IPS-15b (cell line): Measurements from ENCODE around the gene AIFM3.

ENCODE experiments used
- H3K27me3 ChIP-seq: one replicate; pipeline ENCODE4 v1.6.1; 2013; ENCODE audit warnings: low read length; ENCODE audit not compliant: control insufficient read depth, insufficient read depth
- H3K36me3 ChIP-seq: one replicate; pipeline ENCODE4 v1.6.1; 2013; ENCODE audit warnings: low read length; ENCODE audit not compliant: control insufficient read depth, insufficient read depth
- H3K4me1 ChIP-seq: one replicate; pipeline ENCODE4 v1.6.1; 2013; ENCODE audit warnings: mild to moderate bottlenecking, low read length; ENCODE audit not compliant: control insufficient read depth, insufficient read depth
- H3K4me3 ChIP-seq: one replicate; pipeline ENCODE4 v1.5.1; 2013; ENCODE audit warnings: low read depth, low read length
- H3K9ac ChIP-seq: one replicate; pipeline ENCODE4 v1.6.1; 2013; ENCODE audit warnings: low read depth, mild to moderate bottlenecking, low read length
- H3K9me3 ChIP-seq: one replicate; pipeline ENCODE4 v1.6.1; 2013; ENCODE audit warnings: mild to moderate bottlenecking, low read length; ENCODE audit not compliant: control insufficient read depth, insufficient read depth

AIFM3 gene

GRCh38 chr22:20980938-20981722 lies 14.1 kb downstream of the AIFM3 start:
- Histone ChIP-seq H3K9ac (peak overlapping the region; percentile 89), H3K4me3 (peak overlapping the region; percentile 69), H3K27me3 (peaks cover 49% of the 10 kb centered on the region), H3K36me3 (no peaks in the 10 kb centered on the region), H3K4me1 (peaks cover 17% of the 10 kb centered on the region), H3K9me3 (no peaks in the 10 kb centered on the region)

GRCh38 chr22:20981787-20982562 lies 14.9 kb downstream of the AIFM3 start, which contains the start of gene LZTR1:
TSS of gene LZTR1 (plus strand) at chr22:20982297. CDS start at chr22:20982372, 75 bp downstream.
- H3K4me3 ChIP-seq = peak within 1 kb of the TSS; percentile 69
- no peaks in the 10 kb centered on the region for H3K36me3 ChIP-seq
- H3K9ac ChIP-seq = peak within 1 kb of the TSS; percentile 89
- peaks cover 42% of the 10 kb centered on the region for H3K27me3 ChIP-seq
- H3K4me1 ChIP-seq = peaks cover 17% of the 10 kb centered on the region
- no peaks in the 10 kb centered on the region for H3K9me3 ChIP-seq

GRCh38 chr22:20982563-20982882 lies 15.5 kb downstream of the AIFM3 start:
- no peaks in the 10 kb centered on the region for H3K36me3 ChIP-seq
- peak overlapping the region; percentile 89 for H3K9ac ChIP-seq
- H3K27me3 ChIP-seq = peaks cover 37% of the 10 kb centered on the region
- no peaks in the 10 kb centered on the region for H3K9me3 ChIP-seq
- peaks cover 17% of the 10 kb centered on the region for H3K4me1 ChIP-seq
- peak overlapping the region; percentile 69 for H3K4me3 ChIP-seq

- peaks cover 17% of the 10 kb centered on the region for H3K4me1 ChIP-seq
- no peak overlapping the region for H3K9ac ChIP-seq
Observed at GRCh38 chr22:20983081-20983771, 16.2 kb downstream of the AIFM3 start.

DNA sequence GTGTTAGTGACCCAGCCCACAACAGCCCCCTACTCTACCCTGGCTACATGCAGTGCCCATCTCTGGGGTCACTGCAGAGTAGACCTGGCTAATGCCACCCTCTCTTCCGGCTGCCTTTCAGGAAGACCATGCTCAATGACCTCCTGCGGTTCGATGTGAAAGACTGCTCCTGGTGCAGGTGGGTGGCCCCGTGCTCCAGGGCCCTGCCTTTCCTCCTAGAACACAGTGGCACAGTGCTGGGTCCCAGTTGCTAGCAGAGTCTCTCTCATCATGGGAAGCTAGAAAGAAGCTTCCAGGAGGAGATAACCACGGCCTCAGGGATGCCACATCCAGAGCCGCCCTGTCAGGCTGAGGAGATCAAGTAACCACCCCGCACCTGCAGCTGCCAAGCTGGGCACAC lies 18.7 kb downstream of the AIFM3 start:
- Histone ChIP-seq H3K36me3 (no peaks in the 10 kb centered on the region), H3K9me3 (no peaks in the 10 kb centered on the region), H3K27me3 (peaks cover 13% of the 10 kb centered on the region), H3K4me1 (peaks cover 8% of the 10 kb centered on the region), H3K9ac (no peak overlapping the region), H3K4me3 (no peak overlapping the region)

More at GRCh38 chr22:20983081-20983771, 16.2 kb downstream of the AIFM3 start:
- Histone ChIP-seq H3K4me3 (peak overlapping the region; percentile 69), H3K36me3 (no peaks in the 10 kb centered on the region), H3K27me3 (peaks cover 32% of the 10 kb centered on the region), H3K9me3 (no peaks in the 10 kb centered on the region)

- Histone ChIP-seq H3K27me3 (peaks cover 10% of the 10 kb centered on the region), H3K9me3 (no peaks in the 10 kb centered on the region), H3K4me1 (peaks cover 6% of the 10 kb centered on the region), H3K4me3 (no peak overlapping the region), H3K9ac (no peak overlapping the region), H3K36me3 (peaks cover 2% of the 10 kb centered on the region)
Observed at GRCh38 chr22:20986365-20986764, 19.3 kb downstream of the AIFM3 start.

GRCh38 chr22:20987375-20987774 lies 20.3 kb downstream of the AIFM3 start:
- H3K4me3 ChIP-seq = no peak overlapping the region
- peaks cover 11% of the 10 kb centered on the region for H3K36me3 ChIP-seq
- peaks cover 9% of the 10 kb centered on the region for H3K27me3 ChIP-seq

DNA sequence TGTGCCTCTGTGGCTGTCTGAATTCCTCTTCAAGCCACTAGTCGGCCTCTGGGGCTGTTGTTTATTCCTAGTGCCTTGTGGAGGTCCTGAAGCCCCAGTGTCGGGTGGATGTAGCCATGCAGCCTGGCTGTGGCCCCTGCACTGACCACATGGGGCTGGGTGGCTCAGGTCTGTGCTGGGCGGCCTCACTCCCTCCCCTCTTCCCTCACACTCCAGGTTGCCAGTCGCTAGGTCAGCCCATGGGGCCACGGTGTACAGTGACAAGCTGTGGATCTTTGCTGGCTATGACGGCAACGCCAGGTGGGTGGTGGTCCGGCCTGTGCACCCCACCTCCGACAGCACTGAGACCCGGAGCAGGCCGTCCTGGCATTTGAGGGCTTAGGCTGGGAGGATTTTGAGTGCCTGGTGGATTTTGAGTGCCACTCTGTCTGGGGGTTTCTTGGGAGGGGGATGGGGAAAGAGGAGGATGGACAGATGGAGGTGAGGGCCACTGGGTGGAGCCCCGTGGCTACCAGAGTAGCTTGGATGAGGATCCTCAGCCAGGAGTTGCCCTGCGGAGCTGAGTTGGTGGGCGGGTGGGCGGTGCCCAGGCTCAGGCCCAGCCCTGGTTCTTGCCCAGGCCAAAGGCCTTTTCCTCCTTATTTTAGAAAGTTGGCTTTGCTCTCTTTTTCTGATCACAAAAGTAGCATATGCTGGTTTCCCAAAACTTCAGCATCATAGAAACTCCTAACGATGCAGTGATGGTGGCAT lies 21.7 kb downstream of the AIFM3 start:
- H3K4me3 ChIP-seq = no peak overlapping the region
- H3K27me3 ChIP-seq = no peaks in the 10 kb centered on the region
- no peaks in the 10 kb centered on the region for H3K4me1 ChIP-seq
- peaks cover 15% of the 10 kb centered on the region for H3K36me3 ChIP-seq
- H3K9me3 ChIP-seq = no peaks in the 10 kb centered on the region
- H3K9ac ChIP-seq = no peak overlapping the region

More at GRCh38 chr22:20987375-20987774, 20.3 kb downstream of the AIFM3 start:
- peaks cover 4% of the 10 kb centered on the region for H3K4me1 ChIP-seq
- H3K9ac ChIP-seq = no peak overlapping the region
- H3K9me3 ChIP-seq = no peaks in the 10 kb centered on the region

DNA sequence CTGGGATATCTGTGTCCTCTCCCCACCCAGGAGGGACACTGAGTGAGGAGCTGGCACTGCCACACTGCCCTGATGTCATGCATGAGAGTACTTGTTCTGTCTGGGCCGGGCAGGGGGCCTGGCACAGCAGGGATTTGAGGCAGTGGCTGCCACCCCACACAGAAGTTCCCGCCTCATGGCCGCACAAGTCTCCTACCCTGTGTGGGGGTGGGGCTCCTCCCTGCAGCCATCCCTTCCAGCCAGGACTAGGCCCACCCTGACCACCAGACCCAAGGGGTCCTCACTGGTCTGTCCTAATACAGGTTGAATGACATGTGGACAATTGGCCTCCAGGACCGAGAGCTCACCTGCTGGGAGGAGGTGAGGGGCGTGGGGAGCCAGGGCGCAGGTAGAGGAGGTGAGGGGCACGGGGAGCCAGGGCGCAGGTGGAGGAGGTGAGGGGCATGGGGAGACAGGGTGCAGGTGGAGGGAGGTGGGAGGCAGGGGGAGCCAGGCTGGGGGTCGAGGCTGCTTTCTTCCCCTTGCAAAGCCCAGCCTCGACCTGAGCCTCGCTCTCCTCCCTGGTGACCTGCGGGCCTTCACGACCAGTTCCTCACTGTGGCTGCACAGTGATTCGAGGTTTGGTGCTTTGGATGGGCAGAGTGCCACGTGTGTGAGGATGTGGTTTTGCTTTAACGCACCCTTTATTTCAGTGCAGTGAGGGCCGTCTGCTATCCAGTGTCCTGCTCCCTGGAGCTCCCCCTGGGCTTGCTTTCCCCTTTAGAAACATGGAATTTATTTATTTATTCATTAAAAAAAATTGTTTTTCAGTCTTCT lies 22.5 kb downstream of the AIFM3 start:
- no peak overlapping the region for H3K9ac ChIP-seq
- H3K4me3 ChIP-seq = no peak overlapping the region
- no peaks in the 10 kb centered on the region for H3K9me3 ChIP-seq
- no peaks in the 10 kb centered on the region for H3K4me1 ChIP-seq
- H3K27me3 ChIP-seq = no peaks in the 10 kb centered on the region
- peaks cover 15% of the 10 kb centered on the region for H3K36me3 ChIP-seq

DNA sequence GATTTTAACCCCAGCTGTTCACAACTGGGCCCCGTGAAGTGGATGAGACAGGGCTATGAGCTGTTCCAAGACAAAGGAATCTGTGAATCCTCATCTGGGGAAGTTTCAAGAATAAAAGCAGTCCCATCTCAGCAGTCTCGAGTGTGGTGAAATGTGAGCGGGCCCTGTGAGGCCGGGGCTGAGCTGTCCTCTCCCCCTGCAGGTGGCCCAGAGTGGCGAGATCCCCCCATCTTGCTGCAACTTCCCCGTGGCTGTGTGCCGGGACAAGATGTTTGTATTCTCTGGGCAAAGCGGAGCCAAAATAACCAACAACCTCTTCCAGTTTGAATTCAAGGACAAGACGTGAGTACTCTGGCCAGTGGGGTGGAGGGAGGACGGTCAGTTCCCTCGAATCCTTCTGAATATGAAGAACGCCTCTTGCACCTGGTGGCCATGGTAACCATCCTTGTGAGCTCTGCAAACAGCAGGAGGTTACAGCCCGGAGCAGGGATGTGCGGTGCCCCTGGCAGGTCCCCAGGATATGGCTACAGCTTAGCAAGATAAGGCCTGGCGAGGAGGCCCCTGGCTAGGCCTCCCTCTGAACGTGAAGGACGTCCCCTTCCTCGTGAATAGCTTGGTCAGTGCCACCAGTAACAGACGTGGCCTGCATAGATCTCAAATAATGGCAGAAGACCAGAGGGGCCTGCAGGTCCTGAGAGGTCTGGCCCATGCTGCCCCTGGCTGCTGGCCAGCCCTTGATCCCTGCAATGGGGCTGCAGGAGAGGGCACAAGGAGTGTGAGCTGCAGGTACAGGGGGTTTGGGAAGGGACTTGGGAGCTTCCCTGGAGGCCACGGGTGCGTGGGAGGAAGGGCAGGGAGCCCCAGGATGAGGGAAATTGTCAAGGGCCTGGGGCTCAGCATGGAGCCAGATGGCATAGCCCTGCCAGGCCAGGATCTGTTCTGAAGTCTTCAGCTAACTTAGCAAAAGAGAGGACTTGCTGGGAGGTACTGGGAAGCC lies 23.4 kb downstream of the AIFM3 start:
- Histone ChIP-seq H3K4me1 (no peaks in the 10 kb centered on the region), H3K9ac (no peak overlapping the region), H3K36me3 (peaks cover 18% of the 10 kb centered on the region), H3K4me3 (no peak overlapping the region), H3K9me3 (no peaks in the 10 kb centered on the region), H3K27me3 (no peaks in the 10 kb centered on the region)
